Measurements from ENCODE around the gene TMEM116.

The TMEM116 gene

DNA sequence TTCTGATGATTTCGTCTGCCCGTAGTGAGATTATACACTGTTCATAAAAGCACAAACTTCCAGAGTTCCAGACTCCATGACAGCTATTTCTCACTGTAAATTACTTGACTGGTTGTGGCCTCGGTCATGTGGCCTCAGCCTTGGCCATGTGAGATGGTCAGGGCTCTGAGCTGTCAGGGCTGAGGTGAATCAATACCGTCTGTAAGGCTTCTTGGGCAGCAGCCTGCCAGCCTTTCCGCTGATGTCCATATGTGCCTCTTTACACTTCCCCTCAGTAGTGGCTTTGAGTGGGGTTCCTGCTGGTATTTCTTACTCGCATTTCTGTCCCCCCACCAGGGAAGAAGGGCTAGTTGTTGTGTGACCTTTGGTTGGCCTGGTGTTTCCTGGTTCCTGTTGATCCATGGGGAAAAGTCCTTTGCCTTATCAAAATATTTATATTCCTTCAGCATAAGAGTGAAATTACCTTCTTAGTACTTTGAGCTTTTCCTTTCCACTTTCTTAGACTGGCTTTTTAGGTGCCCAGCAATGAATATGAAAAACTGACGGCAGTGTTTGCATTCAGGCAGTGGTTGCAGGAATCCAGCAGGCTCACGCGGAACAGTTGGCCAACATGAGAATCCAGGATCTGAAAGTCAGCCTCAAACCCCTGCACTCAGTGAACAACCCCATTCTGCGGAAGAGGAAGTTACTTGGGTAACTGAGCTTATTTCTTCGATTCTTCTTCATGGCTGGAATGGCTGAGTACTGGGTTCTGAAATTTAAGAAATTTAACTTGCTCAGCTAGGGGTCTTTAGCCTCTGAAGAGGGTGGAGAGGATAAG, 124.8 kb downstream of the TMEM116 start:
- DNase-seq: no peak

DNA sequence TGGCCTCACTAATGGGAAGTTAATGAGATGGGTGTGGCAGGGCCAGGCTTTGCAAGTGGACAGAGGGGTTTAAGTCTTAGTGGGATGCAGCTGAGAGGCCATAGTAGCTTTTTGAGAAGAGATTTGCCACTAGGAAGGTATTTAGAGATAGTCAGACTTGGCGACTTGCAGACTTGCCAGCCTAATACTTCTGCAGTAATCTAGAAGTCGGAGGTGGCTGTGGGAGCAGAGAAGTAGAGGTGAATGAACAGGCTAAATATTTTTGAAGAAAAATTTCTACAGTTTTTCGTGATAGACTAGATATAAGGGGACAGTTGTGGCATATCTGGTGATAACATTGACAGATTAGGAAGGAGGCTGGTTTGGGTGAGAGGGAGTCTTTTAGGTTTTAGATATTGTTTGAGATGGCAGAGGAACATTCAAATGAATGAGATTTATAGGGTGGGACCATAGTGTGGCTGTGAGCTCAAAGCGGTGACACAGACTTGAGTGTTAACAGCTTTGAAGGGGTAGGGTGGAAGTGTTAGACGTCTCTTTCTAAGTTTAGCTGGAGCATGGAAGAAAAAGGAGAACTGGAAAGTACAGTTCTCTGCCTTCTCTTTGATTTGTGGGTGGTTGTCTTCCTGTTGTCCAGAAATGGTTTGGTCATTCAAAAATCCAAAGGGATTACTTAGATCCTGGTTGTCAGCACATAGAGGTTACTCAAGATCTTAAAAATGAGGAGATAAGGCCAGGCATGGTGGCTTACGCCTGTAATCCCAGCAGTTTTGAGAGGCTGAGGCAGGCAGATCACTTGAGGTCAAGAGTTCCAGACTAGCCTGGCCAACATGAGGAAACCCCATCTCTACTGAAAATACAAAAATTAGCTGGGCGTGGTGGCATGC, 126.1 kb downstream of the TMEM116 start:
- DNase-seq: no peak

DNA sequence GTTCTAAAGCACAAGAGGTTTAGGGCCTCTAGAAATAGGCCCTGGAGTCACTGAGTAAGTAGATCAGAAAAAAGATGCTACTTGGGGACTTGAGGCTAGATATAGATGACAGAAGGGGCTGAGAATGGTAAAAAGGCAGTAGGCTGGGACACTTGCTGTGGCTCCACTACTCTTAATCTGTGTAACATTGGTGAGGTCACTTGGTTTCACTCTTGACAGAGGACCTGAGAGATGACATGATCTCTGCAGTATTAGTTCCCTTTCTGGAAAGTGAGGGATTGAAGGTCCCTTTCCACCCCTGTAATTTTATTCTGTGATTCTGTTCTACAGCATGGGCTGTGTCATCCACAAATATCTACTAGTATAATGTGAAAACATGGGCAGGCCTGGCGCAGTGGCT, 131.2 kb downstream of the TMEM116 start:
- DNase-seq: no peak
